Upper lobe of left lung (tissue), 4 donors: Measurements from ENCODE around the gene CHP2.

Experiments
- POLR2A ChIP-seq, 4 donors: fragments of 450-650 bp; IDR thresholded peaks; one replicate each; pipeline ENCODE4 v1.5.1; 2016 to 2017; ENCODE audit warnings: antibody characterized with exemption in 4 of 4, mild to moderate bottlenecking in 2 of 4
- TF ChIP-seq, protein P1 (sequence below), 6 experiments: fragments of 450-650 bp in 4 of 6; fragments of 200-600 bp in 2 of 6; sonication (generic) in 2 of 6; IDR thresholded peaks; one replicate each; pipeline ENCODE4 v1.5.1; 2016 to 2019; ENCODE audit warnings: antibody characterized with exemption in 6 of 6

- TF ChIP-seq POLR2A (IDR thresholded peaks at IDR 0.05), result no peak
- TF ChIP-seq, protein P1, sequence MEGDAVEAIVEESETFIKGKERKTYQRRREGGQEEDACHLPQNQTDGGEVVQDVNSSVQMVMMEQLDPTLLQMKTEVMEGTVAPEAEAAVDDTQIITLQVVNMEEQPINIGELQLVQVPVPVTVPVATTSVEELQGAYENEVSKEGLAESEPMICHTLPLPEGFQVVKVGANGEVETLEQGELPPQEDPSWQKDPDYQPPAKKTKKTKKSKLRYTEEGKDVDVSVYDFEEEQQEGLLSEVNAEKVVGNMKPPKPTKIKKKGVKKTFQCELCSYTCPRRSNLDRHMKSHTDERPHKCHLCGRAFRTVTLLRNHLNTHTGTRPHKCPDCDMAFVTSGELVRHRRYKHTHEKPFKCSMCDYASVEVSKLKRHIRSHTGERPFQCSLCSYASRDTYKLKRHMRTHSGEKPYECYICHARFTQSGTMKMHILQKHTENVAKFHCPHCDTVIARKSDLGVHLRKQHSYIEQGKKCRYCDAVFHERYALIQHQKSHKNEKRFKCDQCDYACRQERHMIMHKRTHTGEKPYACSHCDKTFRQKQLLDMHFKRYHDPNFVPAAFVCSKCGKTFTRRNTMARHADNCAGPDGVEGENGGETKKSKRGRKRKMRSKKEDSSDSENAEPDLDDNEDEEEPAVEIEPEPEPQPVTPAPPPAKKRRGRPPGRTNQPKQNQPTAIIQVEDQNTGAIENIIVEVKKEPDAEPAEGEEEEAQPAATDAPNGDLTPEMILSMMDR (IDR thresholded peaks at IDR 0.05), result no peak
These were observed 13.8 kb downstream of the CHP2 start for GRCh38 chr16:23768581-23768980.
